Pons (tissue), 1 donor: Measurements from ENCODE around the gene KCNK5.

Experiments used
- DNase-seq: peaks from one replicate; pipeline ENCODE4 v3.0.0-alpha.2; 2016; ENCODE audit warnings: low spot score

The KCNK5 gene

GRCh38 chr6:39240155-39240757 is 11.0 kb upstream of the KCNK5 start:
- no peak for DNase-seq

- DNase-seq: peak; percentile 17
These were observed 10.4 kb upstream of the KCNK5 start for GRCh38 chr6:39239527-39240154.

- DNase-seq: no peak
These were observed 7.5 kb upstream of the KCNK5 start for GRCh38 chr6:39236742-39237141.

GRCh38 chr6:39233333-39233732 is 4.1 kb upstream of the KCNK5 start:
- DNase-seq: no peak

- DNase-seq: no peak
These were observed 2.4 kb upstream of the KCNK5 start for GRCh38 chr6:39231521-39232243.

- DNase-seq: no peak
These were observed 1.4 kb upstream of the KCNK5 start for GRCh38 chr6:39230654-39231035.

GRCh38 chr6:39228111-39228971 is 934 bp downstream of the KCNK5 start:
- no peak for DNase-seq

GRCh38 chr6:39227476-39227875 is 1.8 kb downstream of the KCNK5 start:
- DNase-seq: no peak

- DNase-seq: no peak
These were observed 2.5 kb downstream of the KCNK5 start for GRCh38 chr6:39226639-39227329.

GRCh38 chr6:39225946-39226437 is 3.3 kb downstream of the KCNK5 start:
- DNase-seq: no peak

- DNase-seq: no peak
These were observed 3.7 kb downstream of the KCNK5 start for GRCh38 chr6:39225543-39225942.

- DNase-seq: no peak
These were observed 4.6 kb downstream of the KCNK5 start for GRCh38 chr6:39224523-39225182.

- DNase-seq: no peak
These were observed 5.3 kb downstream of the KCNK5 start for GRCh38 chr6:39224011-39224410.

- no peak for DNase-seq
These were observed 5.7 kb downstream of the KCNK5 start for GRCh38 chr6:39223555-39223954.

- no peak for DNase-seq
These were observed 6.2 kb downstream of the KCNK5 start for GRCh38 chr6:39223061-39223460.

- DNase-seq: no peak
These were observed 7.3 kb downstream of the KCNK5 start for GRCh38 chr6:39221779-39222641.

- DNase-seq: no peak
These were observed 8.2 kb downstream of the KCNK5 start for GRCh38 chr6:39221115-39221514.

- no peak for DNase-seq
These were observed 10.3 kb downstream of the KCNK5 start for GRCh38 chr6:39218868-39219567.

- DNase-seq: no peak
These were observed 12.0 kb downstream of the KCNK5 start for GRCh38 chr6:39217177-39217864.
